Measurements from ENCODE around the gene GCK. TPM values are rescaled to one million over a fixed set of nuclear protein-coding genes. Genes with fewer than 3 reads are reported as not detected.

Gene GCK
- total and polyA plus RNA-seq, 4 donors: 0.09 to 12.7 (median 0.44) TPM

GRCh38 chr7:44122529-44122928 is 66.7 kb downstream of the GCK start:
- no peaks in the 10 kb centered on the region for H3K9me3 ChIP-seq (ENCODE audit: control insufficient read depth in 4 of 4, low read length in 3 of 4)
- TF ChIP-seq EGR1 (IDR thresholded peaks at IDR 0.05; ENCODE audit: low read depth in 2 of 2): no peak
- no peak for TF ChIP-seq TAF1 (conservative IDR thresholded peaks at IDR 0.05)
- TF ChIP-seq GABPA (IDR thresholded peaks at IDR 0.05 in 1 of 2, conservative IDR thresholded peaks at IDR 0.05 in 1 of 2): no peak
- no peak for TF ChIP-seq REST (IDR thresholded peaks at IDR 0.05)
- TF ChIP-seq FOXA1 (IDR thresholded peaks at IDR 0.05): no peak
- no peak for TF ChIP-seq ZBTB33 (IDR thresholded peaks at IDR 0.05)
- no peak for TF ChIP-seq SP1 (IDR thresholded peaks at IDR 0.05)
- no peak for TF ChIP-seq CTCF (IDR thresholded peaks at IDR 0.05; ENCODE audit: low read depth, low read length, missing input control)
- TF ChIP-seq RAD21 (IDR thresholded peaks at IDR 0.05): no peak
- no peak for TF ChIP-seq NR2F2 (IDR thresholded peaks at IDR 0.05)
- no peak for TF ChIP-seq FOXA2 (IDR thresholded peaks at IDR 0.05)
- TF ChIP-seq HNF4A (conservative IDR thresholded peaks at IDR 0.05): no peak
- TF ChIP-seq ATF3 (IDR thresholded peaks at IDR 0.05): no peak
- TF ChIP-seq HNF4G (IDR thresholded peaks at IDR 0.05): no peak
- no peak for TF ChIP-seq YY1 (IDR thresholded peaks at IDR 0.05)
- TF ChIP-seq JUND (IDR thresholded peaks at IDR 0.05): no peak
- no peak for TF ChIP-seq MAX (IDR thresholded peaks at IDR 0.05)
- TF ChIP-seq RXRA (IDR thresholded peaks at IDR 0.05): no peak
- 46% methylated on average over 1 of the region's 1 CpG for WGBS
- DNase-seq (ENCODE audit: low spot score): no peak
- peak overlapping the region; percentile 61 to 88 (median 72) for H3K4me3 ChIP-seq (ENCODE audit: low read depth in 1 of 3, low read length in 3 of 3)
- H3K27me3 ChIP-seq (ENCODE audit: control insufficient read depth in 4 of 4, insufficient read depth in 4 of 4, low read length in 3 of 4): no peaks in the 10 kb centered on the region
- H3K4me1 ChIP-seq (ENCODE audit: control insufficient read depth in 4 of 4, insufficient read depth in 4 of 4, low read length in 3 of 4): peaks cover 8 to 24% (median 16%) of the 10 kb centered on the region in 4 donors
- H3K9ac ChIP-seq (ENCODE audit: low read depth in 1 of 2, low read length in 2 of 2): peak overlapping the region; percentile 49 to 85
- peak overlapping the region; percentile 95 to 98 for H3K27ac ChIP-seq (ENCODE audit: low read depth in 1 of 2, low read length in 2 of 2)
- peaks cover 0 to 19% (median 10%) of the 10 kb centered on the region in 4 donors for H3K36me3 ChIP-seq (ENCODE audit: control insufficient read depth in 4 of 4, insufficient read depth in 3 of 4, low read depth in 1 of 4, low read length in 3 of 4)
